PC-9 (cell line): ENCODE measurements around the gene SCAPER.

ENCODE experiments used
- EZH2 ChIP-seq: fragments of 200-600 bp; sonication (generic); IDR thresholded peaks from 2 replicates; pipeline ENCODE4 v1.8.0; 2017; ENCODE audit warnings: antibody characterized with exemption, low read depth
- TF ChIP-seq, protein P1 (sequence below): fragments of 200-600 bp; sonication (generic); conservative IDR thresholded peaks from 2 replicates; pipeline ENCODE4 v1.6.1; 2017; ENCODE audit warnings: mixed run types, antibody characterized with exemption, mild to moderate bottlenecking, moderate library complexity

DNA sequence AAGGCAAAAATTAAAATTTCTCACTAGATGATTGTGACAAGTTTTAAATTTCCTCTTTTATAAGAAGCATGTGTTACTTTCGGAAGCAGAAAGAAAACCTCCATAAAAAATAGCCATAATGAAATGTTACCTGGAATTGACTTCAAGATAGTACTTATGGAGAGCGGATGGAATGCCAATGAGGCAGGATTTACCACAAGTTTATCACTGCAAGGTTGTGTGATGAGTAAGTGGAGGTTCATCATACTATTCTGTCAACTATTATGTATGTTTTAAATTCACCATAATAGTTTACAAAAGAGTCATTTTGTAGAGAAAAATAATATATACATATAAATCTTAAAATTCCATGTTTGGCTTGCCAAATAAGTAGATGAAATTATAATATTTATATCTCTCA, 230.3 kb downstream of the SCAPER start:
- TF ChIP-seq, protein P1, sequence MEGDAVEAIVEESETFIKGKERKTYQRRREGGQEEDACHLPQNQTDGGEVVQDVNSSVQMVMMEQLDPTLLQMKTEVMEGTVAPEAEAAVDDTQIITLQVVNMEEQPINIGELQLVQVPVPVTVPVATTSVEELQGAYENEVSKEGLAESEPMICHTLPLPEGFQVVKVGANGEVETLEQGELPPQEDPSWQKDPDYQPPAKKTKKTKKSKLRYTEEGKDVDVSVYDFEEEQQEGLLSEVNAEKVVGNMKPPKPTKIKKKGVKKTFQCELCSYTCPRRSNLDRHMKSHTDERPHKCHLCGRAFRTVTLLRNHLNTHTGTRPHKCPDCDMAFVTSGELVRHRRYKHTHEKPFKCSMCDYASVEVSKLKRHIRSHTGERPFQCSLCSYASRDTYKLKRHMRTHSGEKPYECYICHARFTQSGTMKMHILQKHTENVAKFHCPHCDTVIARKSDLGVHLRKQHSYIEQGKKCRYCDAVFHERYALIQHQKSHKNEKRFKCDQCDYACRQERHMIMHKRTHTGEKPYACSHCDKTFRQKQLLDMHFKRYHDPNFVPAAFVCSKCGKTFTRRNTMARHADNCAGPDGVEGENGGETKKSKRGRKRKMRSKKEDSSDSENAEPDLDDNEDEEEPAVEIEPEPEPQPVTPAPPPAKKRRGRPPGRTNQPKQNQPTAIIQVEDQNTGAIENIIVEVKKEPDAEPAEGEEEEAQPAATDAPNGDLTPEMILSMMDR = no peak
- TF ChIP-seq EZH2 = no peak
